HCT116 (cell line): ENCODE measurements around the gene ACCS. TPM values are rescaled to one million over a fixed set of nuclear protein-coding genes. Genes with fewer than 3 reads are reported as not detected.

Experiments used
- ATAC-seq: fragments of 200-7000 bp; cut with Tn5 transposase; 2 replicates; pipeline ENCODE4 v1.9.1; 2020; ENCODE audit warnings: mild to moderate bottlenecking, moderate library complexity
- BruUV-seq: library from RNA; stranded (reverse); fragments of 400-500 nt; replicated peaks from 2 replicates; lab custom pipeline; 2021; lab: Mats Ljungman, UMichigan
- CTCF ChIA-PET: fragments of 300-600 bp; sonication (Branson Sonifier 250); formaldehyde crosslinking; loops from one replicate; lab custom pipeline; 2021; ENCODE audit warnings: antibody characterized with exemption; lab: Charles Lee
- POLR2A ChIA-PET: fragments of 300-600, 350-600 bp; sonication (Branson Sonifier 250); formaldehyde crosslinking; loops from one replicate; lab custom pipeline; 2021; ENCODE audit warnings: antibody characterized with exemption; lab: Charles Lee
- RAD21 ChIA-PET, 2 experiments: fragments of 300-600 bp; sonication (Branson Sonifier 250); formaldehyde crosslinking; loops; one replicate each; lab custom pipeline; 2023; ENCODE audit warnings: low total read pairs in 2 of 2; ENCODE audit not compliant: uncharacterized antibody in 2 of 2, unreplicated experiment in 2 of 2, low non-redundant PET in 1 of 2; lab: Charles Lee
- DNase-seq: peaks from one replicate; pipeline ENCODE4 v3.0.0-alpha.2; 2010; ENCODE audit warnings: low read depth, low spot score
- H2AFZ ChIP-seq: fragments of 200-600 bp; shearing (Covaris generic), sonication (generic); 2 replicates; pipeline ENCODE4 v1.6.1; 2017; ENCODE audit warnings: low read depth, mixed run types, mixed read lengths, antibody characterized with exemption, low read length; ENCODE audit not compliant: poor library complexity, severe bottlenecking
- H3K27ac ChIP-seq: 2 replicates; pipeline ENCODE4 v1.5.1; 2012; ENCODE audit warnings: low read depth, low read length
- H3K27me3 ChIP-seq: fragments of 200-600 bp; sonication (generic); 2 replicates; pipeline ENCODE4 v1.6.1; 2016; ENCODE audit warnings: mixed run types, low read length, mixed read lengths; ENCODE audit not compliant: insufficient read depth
- H3K36me3 ChIP-seq, 2 experiments: fragments of 200-500 bp in 1 of 2; fragments of 200-600 bp in 1 of 2; sonication (Bioruptor generic) in 1 of 2; sonication (generic) in 1 of 2; 2 replicates each; pipeline versions ENCODE4 v1.5.1 to v1.6.1; 2014 to 2016; ENCODE audit warnings: low read length in 2 of 2, inconsistent platforms in 1 of 2, mixed read lengths in 1 of 2, mixed run types in 1 of 2; ENCODE audit not compliant: insufficient read depth in 2 of 2, control insufficient read depth in 1 of 2
- H3K4me1 ChIP-seq, 2 experiments: fragments of 200-600 bp in 1 of 2; sonication (generic) in 1 of 2; 2 replicates each; pipeline versions ENCODE4 v1.5.1 to v1.6.1; 2012 to 2017; ENCODE audit warnings: low read length in 2 of 2, inconsistent platforms in 1 of 2, mild to moderate bottlenecking in 1 of 2, mixed read lengths in 1 of 2, mixed run types in 1 of 2, moderate library complexity in 1 of 2; ENCODE audit not compliant: insufficient read depth in 2 of 2, control insufficient read depth in 1 of 2
- H3K4me2 ChIP-seq: fragments of 200-600 bp; sonication (generic); 2 replicates; pipeline ENCODE4 v1.6.1; 2017; ENCODE audit warnings: mixed run types, low read length, mixed read lengths
- H3K4me3 ChIP-seq, 2 experiments: fragments of 200-600 bp in 1 of 2; sonication (generic) in 1 of 2; replicated peaks in 1 of 2; 2 replicates each; pipeline ENCODE4 v1.5.1; 2011 to 2016; ENCODE audit warnings: low read length in 2 of 2, control low read depth in 1 of 2, low read depth in 1 of 2, mild to moderate bottlenecking in 1 of 2, mixed read lengths in 1 of 2, mixed run types in 1 of 2
- H3K79me2 ChIP-seq: fragments of 200-600 bp; sonication (generic); 2 replicates; pipeline ENCODE4 v1.6.1; 2017; ENCODE audit warnings: mild to moderate bottlenecking, mixed run types, low read length, moderate library complexity, mixed read lengths; ENCODE audit not compliant: insufficient read depth
- H3K9ac ChIP-seq: fragments of 200-600 bp; sonication (generic); 2 replicates; pipeline ENCODE4 v1.6.1; 2016; ENCODE audit warnings: low read length, mixed read lengths
- H3K9me2 ChIP-seq: fragments of 200-600 bp; sonication (generic), shearing (Covaris generic); 2 replicates; pipeline ENCODE4 v1.6.1; 2017; ENCODE audit warnings: mixed run types, mild to moderate bottlenecking, moderate library complexity; ENCODE audit not compliant: insufficient read depth
- H3K9me3 ChIP-seq, 2 experiments: fragments of 200-500 bp in 1 of 2; fragments of 200-600 bp in 1 of 2; sonication (Bioruptor generic) in 1 of 2; sonication (generic) in 1 of 2; 2 replicates each; pipeline ENCODE4 v1.6.1; 2014 to 2017; ENCODE audit warnings: low read length in 2 of 2, mixed read lengths in 2 of 2, inconsistent platforms in 1 of 2, low read depth in 1 of 2, mild to moderate bottlenecking in 1 of 2, mixed run types in 1 of 2, moderate library complexity in 1 of 2; ENCODE audit not compliant: control insufficient read depth in 1 of 2, insufficient read depth in 1 of 2
- H4K20me1 ChIP-seq: fragments of 200-600 bp; sonication (generic), shearing (Covaris generic); 2 replicates; pipeline ENCODE4 v1.6.1; 2017; ENCODE audit warnings: mixed run types, mild to moderate bottlenecking, moderate library complexity; ENCODE audit not compliant: insufficient read depth
- ATF3 ChIP-seq: IDR thresholded peaks from 2 replicates; pipeline ENCODE4 v1.6.1; 2012
- CTCF ChIP-seq, 3 experiments: fragments of 200-600 bp in 1 of 3; sonication (generic) in 1 of 3; IDR thresholded peaks in 2 of 3; conservative IDR thresholded peaks in 1 of 3; 2 replicates each; pipeline ENCODE4 v1.5.1; 2012 to 2017; ENCODE audit warnings: low read depth in 2 of 3, low read length in 2 of 3, antibody characterized with exemption in 1 of 3, borderline replicate concordance in 1 of 3, control low read depth in 1 of 3, mild to moderate bottlenecking in 1 of 3, mixed read lengths in 1 of 3, mixed run types in 1 of 3, moderate library complexity in 1 of 3; ENCODE audit not compliant: insufficient read depth in 1 of 3
- ELF1 ChIP-seq: IDR thresholded peaks from 2 replicates; pipeline ENCODE4 v1.6.1; 2012; ENCODE audit warnings: low read depth, borderline replicate concordance
- EZH2 ChIP-seq: fragments of 200-600 bp; sonication (generic); IDR thresholded peaks from 2 replicates; pipeline ENCODE4 v1.6.1; 2017; ENCODE audit warnings: antibody characterized with exemption, mixed run types
- EZH2phosphoT487 ChIP-seq: fragments of 200-600 bp; IDR thresholded peaks from 2 replicates; pipeline ENCODE4 v1.6.1; 2018; ENCODE audit warnings: antibody characterized with exemption, borderline replicate concordance
- JUND ChIP-seq: IDR thresholded peaks from 2 replicates; pipeline ENCODE4 v1.6.1; 2012
- POLR2A ChIP-seq: IDR thresholded peaks from 2 replicates; pipeline ENCODE4 v1.7.0; 2011; ENCODE audit warnings: borderline replicate concordance; ENCODE audit not compliant: insufficient read depth, insufficient read length; ENCODE audit errors: extremely low read depth
- POLR2AphosphoS5 ChIP-seq: IDR thresholded peaks from 2 replicates; pipeline ENCODE4 v1.6.1; 2011; ENCODE audit warnings: mild to moderate bottlenecking, low read depth, low read length, moderate library complexity
- RAD21 ChIP-seq: IDR thresholded peaks from 2 replicates; pipeline ENCODE4 v1.6.1; 2012; ENCODE audit warnings: low read depth, mild to moderate bottlenecking
- SP1 ChIP-seq: IDR thresholded peaks from 2 replicates; pipeline ENCODE4 v1.6.1; 2012; ENCODE audit warnings: low read depth
- SRF ChIP-seq: IDR thresholded peaks from 2 replicates; pipeline ENCODE4 v1.6.1; 2012; ENCODE audit warnings: low read depth
- TCF7L2 ChIP-seq: IDR thresholded peaks from 2 replicates; pipeline ENCODE4 v1.7.0; 2011; ENCODE audit warnings: borderline replicate concordance, inconsistent platforms; ENCODE audit not compliant: insufficient read depth, insufficient read length; ENCODE audit errors: extremely low read depth
- intact Hi-C: fragments of 100-400 bp; cut with micrococcal nuclease; formaldehyde crosslinking; loops from 2 replicates; pipeline ENCODE4 v1.10.0; 2022
- total RNA-seq: library from RNA; stranded (reverse); gene quantifications from one replicate; pipeline ENCODE4 v1.2.1, GENCODE V29; 2021; ENCODE audit not compliant: unreplicated experiment
- TF ChIP-seq, protein P1 (sequence below): IDR thresholded peaks from 2 replicates; pipeline ENCODE4 v1.6.1; 2012
- TF ChIP-seq, protein P2 (sequence below): IDR thresholded peaks from 2 replicates; pipeline ENCODE4 v1.6.1; 2012; ENCODE audit warnings: low read depth

Gene ACCS
- total RNA-seq, 1 experiment from 2014 or later = 13.2 TPM

- RAD21 ChIA-PET = no interaction called here
- Histone ChIP-seq H3K27me3 (no peaks in the 10 kb centered on the region), H3K79me2 (no peaks in the 10 kb centered on the region), H3K9me3 (no peaks in the 10 kb centered on the region), H3K4me3 (no peak overlapping the region), H3K4me1 (peaks cover 11 to 19% of the 10 kb centered on the region in 2 experiments), H2AFZ (no peak overlapping the region), H3K9ac (no peak overlapping the region), H4K20me1 (no peaks in the 10 kb centered on the region), H3K9me2 (no peaks in the 10 kb centered on the region), H3K36me3 (no peaks in the 10 kb centered on the region), H3K4me2 (no peak overlapping the region), H3K27ac (no peak overlapping the region)
- CTCF ChIA-PET = interaction anchor here (1.1 kb wide), 1 partner anchor 27 kb away, joined by 4 read pairs; the partner anchor contains the start of gene EXT2
- TF ChIP-seq SRF (no peak), RAD21 (no peak), CTCF (IDR thresholded peaks at IDR 0.05 in 2 of 3, conservative IDR thresholded peaks at IDR 0.05 in 1 of 3; ENCODE audit: borderline replicate concordance in 1 of 3, insufficient read depth in 1 of 3, low read depth in 2 of 3, low read length in 2 of 3) (no peak), ELF1 (no peak), POLR2AphosphoS5 (no peak), JUND (no peak), POLR2A (no peak), EZH2 (no peak), EZH2phosphoT487 (no peak), ATF3 (no peak), SP1 (no peak), TCF7L2 (no peak)
- TF ChIP-seq, protein P1, sequence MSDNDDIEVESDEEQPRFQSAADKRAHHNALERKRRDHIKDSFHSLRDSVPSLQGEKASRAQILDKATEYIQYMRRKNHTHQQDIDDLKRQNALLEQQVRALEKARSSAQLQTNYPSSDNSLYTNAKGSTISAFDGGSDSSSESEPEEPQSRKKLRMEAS = no peak
- TF ChIP-seq, protein P2, sequence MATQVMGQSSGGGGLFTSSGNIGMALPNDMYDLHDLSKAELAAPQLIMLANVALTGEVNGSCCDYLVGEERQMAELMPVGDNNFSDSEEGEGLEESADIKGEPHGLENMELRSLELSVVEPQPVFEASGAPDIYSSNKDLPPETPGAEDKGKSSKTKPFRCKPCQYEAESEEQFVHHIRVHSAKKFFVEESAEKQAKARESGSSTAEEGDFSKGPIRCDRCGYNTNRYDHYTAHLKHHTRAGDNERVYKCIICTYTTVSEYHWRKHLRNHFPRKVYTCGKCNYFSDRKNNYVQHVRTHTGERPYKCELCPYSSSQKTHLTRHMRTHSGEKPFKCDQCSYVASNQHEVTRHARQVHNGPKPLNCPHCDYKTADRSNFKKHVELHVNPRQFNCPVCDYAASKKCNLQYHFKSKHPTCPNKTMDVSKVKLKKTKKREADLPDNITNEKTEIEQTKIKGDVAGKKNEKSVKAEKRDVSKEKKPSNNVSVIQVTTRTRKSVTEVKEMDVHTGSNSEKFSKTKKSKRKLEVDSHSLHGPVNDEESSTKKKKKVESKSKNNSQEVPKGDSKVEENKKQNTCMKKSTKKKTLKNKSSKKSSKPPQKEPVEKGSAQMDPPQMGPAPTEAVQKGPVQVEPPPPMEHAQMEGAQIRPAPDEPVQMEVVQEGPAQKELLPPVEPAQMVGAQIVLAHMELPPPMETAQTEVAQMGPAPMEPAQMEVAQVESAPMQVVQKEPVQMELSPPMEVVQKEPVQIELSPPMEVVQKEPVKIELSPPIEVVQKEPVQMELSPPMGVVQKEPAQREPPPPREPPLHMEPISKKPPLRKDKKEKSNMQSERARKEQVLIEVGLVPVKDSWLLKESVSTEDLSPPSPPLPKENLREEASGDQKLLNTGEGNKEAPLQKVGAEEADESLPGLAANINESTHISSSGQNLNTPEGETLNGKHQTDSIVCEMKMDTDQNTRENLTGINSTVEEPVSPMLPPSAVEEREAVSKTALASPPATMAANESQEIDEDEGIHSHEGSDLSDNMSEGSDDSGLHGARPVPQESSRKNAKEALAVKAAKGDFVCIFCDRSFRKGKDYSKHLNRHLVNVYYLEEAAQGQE = no peak
- BruUV-seq = no TSS peak
- ATAC-seq = no peak
- POLR2A ChIA-PET = no interaction called here
- no peak for DNase-seq
- intact Hi-C loops = no loop called here
Observed at GRCh38 chr11:44068180-44068579, 2.1 kb downstream of the ACCS start.
